ENCODE results near the gene MME.

GRCh38 chr3:155178810-155179436 lies 98.8 kb downstream of the MME start:
- TF ChIP-seq CTCF (IDR thresholded peaks at IDR 0.05; ENCODE audit: insufficient read depth, low read depth, low read length) (no peak), EZH2 (IDR thresholded peaks at IDR 0.05; ENCODE audit: insufficient read depth, low read length) (no peak)

Measured in astrocyte (in vitro differentiated cells and primary cell).